Measurements from ENCODE around the gene NCLN.
A peak's percentile ranks its signal among the peaks of the same experiment; 100 is the strongest.

Gene NCLN, protein sequence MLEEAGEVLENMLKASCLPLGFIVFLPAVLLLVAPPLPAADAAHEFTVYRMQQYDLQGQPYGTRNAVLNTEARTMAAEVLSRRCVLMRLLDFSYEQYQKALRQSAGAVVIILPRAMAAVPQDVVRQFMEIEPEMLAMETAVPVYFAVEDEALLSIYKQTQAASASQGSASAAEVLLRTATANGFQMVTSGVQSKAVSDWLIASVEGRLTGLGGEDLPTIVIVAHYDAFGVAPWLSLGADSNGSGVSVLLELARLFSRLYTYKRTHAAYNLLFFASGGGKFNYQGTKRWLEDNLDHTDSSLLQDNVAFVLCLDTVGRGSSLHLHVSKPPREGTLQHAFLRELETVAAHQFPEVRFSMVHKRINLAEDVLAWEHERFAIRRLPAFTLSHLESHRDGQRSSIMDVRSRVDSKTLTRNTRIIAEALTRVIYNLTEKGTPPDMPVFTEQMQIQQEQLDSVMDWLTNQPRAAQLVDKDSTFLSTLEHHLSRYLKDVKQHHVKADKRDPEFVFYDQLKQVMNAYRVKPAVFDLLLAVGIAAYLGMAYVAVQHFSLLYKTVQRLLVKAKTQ

DNA sequence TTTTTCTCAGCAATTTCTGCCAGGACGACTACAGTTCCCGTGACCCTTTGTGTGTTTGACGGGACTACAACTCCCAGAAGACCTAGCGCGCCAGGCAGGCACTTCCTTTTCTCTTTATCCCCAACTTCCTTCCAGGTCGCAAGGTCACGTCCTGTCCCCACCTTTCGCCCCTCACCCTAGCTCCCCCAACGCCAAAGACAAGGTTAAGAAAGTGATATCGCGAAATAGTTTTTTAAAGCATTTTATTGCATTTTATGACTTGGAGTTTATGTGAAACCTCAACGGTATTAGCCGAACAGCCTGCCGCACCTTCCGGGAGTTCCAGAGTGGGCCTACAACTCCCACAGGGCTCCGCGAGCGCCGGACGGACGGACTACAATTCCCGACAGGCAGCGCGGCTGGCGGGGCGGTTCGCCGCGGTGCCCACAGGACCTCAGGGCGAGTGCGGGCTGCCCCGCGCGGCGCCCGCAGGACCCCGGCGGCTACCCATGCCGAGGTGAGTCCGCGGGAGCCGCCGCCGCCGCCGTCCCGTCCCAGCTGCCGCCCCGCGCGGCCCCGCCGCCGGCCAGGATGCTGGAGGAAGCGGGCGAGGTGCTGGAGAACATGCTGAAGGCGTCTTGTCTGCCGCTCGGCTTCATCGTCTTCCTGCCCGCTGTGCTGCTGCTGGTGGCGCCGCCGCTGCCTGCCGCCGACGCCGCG, at the start of gene NCLN:
Gene NCLN, plus strand, starts transcription at position 470 of the 699 bp plus-strand sequence. Its CDS starts 101 bp downstream, at position 571.
- H3K4me1 ChIP-seq (ENCODE audit: control insufficient read depth in 5 of 5, insufficient read depth in 5 of 5, low read length in 5 of 5), result peaks cover 9 to 40% (median 31%) of the 10 kb centered on the region in 5 donors
- peak within 1 kb of the TSS; percentile 93 for H3K27ac ChIP-seq (ENCODE audit: low read depth, low read length)

DNA sequence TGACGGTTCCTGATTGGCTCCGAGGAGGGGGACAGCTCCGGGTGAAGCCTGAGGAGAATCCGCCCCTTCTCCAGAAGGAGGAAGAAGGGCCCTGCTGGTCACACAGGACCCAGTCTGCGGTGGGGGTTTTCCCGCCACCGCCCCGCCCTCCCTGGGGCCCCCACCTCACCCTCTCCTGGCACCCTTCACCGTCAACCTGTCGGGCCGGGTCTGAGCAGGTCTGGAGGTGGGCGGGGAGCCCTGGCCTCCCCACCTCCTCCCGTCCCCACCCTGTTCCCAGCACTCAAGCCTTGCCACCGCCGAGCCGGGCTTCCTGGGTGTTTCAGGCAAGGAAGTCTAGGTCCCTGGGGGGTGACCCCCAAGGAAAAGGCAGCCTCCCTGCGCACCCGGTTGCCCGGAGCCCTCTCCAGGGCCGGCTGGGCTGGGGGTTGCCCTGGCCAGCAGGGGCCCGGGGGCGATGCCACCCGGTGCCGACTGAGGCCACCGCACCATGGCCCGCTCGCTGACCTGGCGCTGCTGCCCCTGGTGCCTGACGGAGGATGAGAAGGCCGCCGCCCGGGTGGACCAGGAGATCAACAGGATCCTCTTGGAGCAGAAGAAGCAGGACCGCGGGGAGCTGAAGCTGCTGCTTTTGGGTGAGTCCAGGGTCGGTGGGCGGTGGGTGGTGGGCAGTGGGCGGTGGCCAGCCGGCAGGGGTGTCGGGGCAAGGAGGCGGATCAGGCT, 49.6 kb upstream of the NCLN start, which contains the start of gene GNA15:
Gene GNA15, plus strand, starts transcription at position 73 of the 723 bp plus-strand sequence. Its CDS starts 418 bp downstream, at position 491.
- Histone ChIP-seq H3K4me1 (ENCODE audit: control insufficient read depth in 5 of 5, insufficient read depth in 5 of 5, low read length in 5 of 5) (peaks cover 0 to 27% (median 10%) of the 10 kb centered on the region in 5 donors), H3K4me3 (ENCODE audit: low read depth in 1 of 5, low read length in 5 of 5) (peak within 1 kb of the TSS in 4 of 5 donors; percentile 47 to 70 (median 51)), H3K27ac (ENCODE audit: low read depth, low read length) (peak within 1 kb of the TSS; percentile 54), H3K9me3 (ENCODE audit: control insufficient read depth in 5 of 5, low read length in 5 of 5) (no peaks in the 10 kb centered on the region), H3K9ac (ENCODE audit: low read length in 5 of 5) (peak within 1 kb of the TSS in 3 of 5 donors; percentile 60 to 76 (median 68)), H3K36me3 (ENCODE audit: control insufficient read depth in 5 of 5, insufficient read depth in 5 of 5, low read length in 5 of 5) (no peaks in the 10 kb centered on the region), H3K27me3 (ENCODE audit: control insufficient read depth in 5 of 5, insufficient read depth in 4 of 5, low read length in 5 of 5) (peaks cover 0 to 7% (median 0%) of the 10 kb centered on the region in 5 donors)

More for the DNA sequence above, at the start of gene NCLN:
- no peaks in the 10 kb centered on the region for H3K27me3 ChIP-seq (ENCODE audit: control insufficient read depth in 5 of 5, insufficient read depth in 4 of 5, low read length in 5 of 5)
- peaks cover 0 to 6% (median 0%) of the 10 kb centered on the region in 5 donors for H3K36me3 ChIP-seq (ENCODE audit: control insufficient read depth in 5 of 5, insufficient read depth in 5 of 5, low read length in 5 of 5)
- H3K4me3 ChIP-seq (ENCODE audit: low read depth in 1 of 5, low read length in 5 of 5), result peak within 1 kb of the TSS; percentile 87 to 94 (median 89)
- peak within 1 kb of the TSS in 4 of 5 donors; percentile 85 to 90 (median 88) for H3K9ac ChIP-seq (ENCODE audit: low read length in 5 of 5)
- no peaks in the 10 kb centered on the region for H3K9me3 ChIP-seq (ENCODE audit: control insufficient read depth in 5 of 5, low read length in 5 of 5)

DNA sequence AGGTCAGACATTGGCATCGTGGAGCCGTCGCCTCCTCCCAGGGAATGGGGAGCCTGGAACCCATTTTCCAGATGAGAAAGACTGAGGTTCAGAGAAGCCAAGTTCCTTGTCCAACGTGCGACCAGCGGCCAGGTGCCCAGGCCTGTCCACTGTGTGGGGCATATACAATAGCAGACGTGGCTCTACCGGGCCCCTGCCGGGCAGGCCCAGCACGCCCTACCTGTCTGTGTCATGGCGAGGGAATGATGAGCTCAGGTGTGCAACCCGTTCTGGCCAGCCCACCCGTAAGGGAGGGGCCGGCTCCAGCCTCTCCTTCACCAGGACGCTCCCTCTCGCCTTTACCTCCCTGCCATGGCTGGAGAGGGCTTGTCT, 49.1 kb upstream of the NCLN start:
- peak overlapping the region; percentile 54 for H3K27ac ChIP-seq (ENCODE audit: low read depth, low read length)
- H3K9ac ChIP-seq (ENCODE audit: low read length in 5 of 5), result peak overlapping the region in 3 of 5 donors; percentile 53 to 76 (median 68)
- H3K4me1 ChIP-seq (ENCODE audit: control insufficient read depth in 5 of 5, insufficient read depth in 5 of 5, low read length in 5 of 5), result peaks cover 2 to 31% (median 10%) of the 10 kb centered on the region in 5 donors
- no peaks in the 10 kb centered on the region for H3K9me3 ChIP-seq (ENCODE audit: control insufficient read depth in 5 of 5, low read length in 5 of 5)
- H3K36me3 ChIP-seq (ENCODE audit: control insufficient read depth in 5 of 5, insufficient read depth in 5 of 5, low read length in 5 of 5), result no peaks in the 10 kb centered on the region
- H3K4me3 ChIP-seq (ENCODE audit: low read depth in 1 of 5, low read length in 5 of 5), result peak overlapping the region; percentile 11 to 70 (median 48)
- H3K27me3 ChIP-seq (ENCODE audit: control insufficient read depth in 5 of 5, insufficient read depth in 4 of 5, low read length in 5 of 5), result peaks cover 0 to 7% (median 0%) of the 10 kb centered on the region in 5 donors

DNA sequence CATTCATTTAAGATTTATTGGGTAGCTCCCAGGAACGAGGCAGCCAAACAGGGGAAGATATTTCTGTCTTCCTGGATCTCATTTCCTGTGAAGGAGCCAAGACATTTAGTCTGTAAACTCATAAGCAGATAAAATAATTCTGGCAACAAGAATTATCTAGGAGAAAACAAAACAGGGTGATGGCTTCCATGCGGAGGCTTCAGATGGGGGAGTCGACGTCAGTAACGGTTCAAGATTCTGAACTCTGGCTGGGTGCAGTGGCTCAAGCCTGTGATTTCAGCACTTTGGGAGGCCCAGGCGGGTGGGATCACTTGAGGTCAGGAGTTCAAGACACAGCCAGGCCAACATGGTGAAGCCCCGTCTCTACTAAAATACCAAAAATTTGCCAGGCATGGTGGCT, 48.6 kb upstream of the NCLN start:
- no peaks in the 10 kb centered on the region for H3K36me3 ChIP-seq (ENCODE audit: control insufficient read depth in 5 of 5, insufficient read depth in 5 of 5, low read length in 5 of 5)
- H3K4me3 ChIP-seq (ENCODE audit: low read depth in 1 of 5, low read length in 5 of 5), result peak overlapping the region; percentile 11 to 70 (median 48)
- peak overlapping the region in 3 of 5 donors; percentile 53 to 76 (median 68) for H3K9ac ChIP-seq (ENCODE audit: low read length in 5 of 5)
- no peaks in the 10 kb centered on the region for H3K9me3 ChIP-seq (ENCODE audit: control insufficient read depth in 5 of 5, low read length in 5 of 5)
- H3K27ac ChIP-seq (ENCODE audit: low read depth, low read length), result peak overlapping the region; percentile 54
- peaks cover 0 to 7% (median 0%) of the 10 kb centered on the region in 5 donors for H3K27me3 ChIP-seq (ENCODE audit: control insufficient read depth in 5 of 5, insufficient read depth in 4 of 5, low read length in 5 of 5)
- H3K4me1 ChIP-seq (ENCODE audit: control insufficient read depth in 5 of 5, insufficient read depth in 5 of 5, low read length in 5 of 5), result peaks cover 2 to 35% (median 13%) of the 10 kb centered on the region in 5 donors

DNA sequence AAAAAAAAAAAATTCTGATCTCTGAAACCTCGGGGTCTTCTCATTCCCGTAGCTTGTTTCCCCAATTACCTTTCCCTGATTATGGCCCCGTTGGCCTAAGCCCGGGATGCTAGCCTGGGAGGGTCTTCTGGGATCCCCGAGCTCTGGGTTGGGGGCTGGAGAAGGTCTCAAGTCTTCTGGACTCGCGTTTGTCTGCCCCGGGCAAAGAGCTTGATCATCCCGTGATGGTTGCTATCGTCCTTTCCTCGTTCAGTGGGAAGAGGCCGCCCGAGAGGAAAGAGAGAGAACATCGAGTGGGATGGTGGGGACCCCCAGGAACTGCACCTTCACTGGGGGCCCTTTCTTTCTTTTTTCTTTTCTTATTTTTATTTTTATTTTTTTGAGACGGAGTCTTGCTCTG, 47.5 kb upstream of the NCLN start:
- Histone ChIP-seq H3K9ac (ENCODE audit: low read length in 5 of 5) (no peak overlapping the region), H3K4me3 (ENCODE audit: low read depth in 1 of 5, low read length in 5 of 5) (peak overlapping the region in 1 of 5 donors; percentile 16), H3K27me3 (ENCODE audit: control insufficient read depth in 5 of 5, insufficient read depth in 4 of 5, low read length in 5 of 5) (peaks cover 0 to 7% (median 0%) of the 10 kb centered on the region in 5 donors), H3K36me3 (ENCODE audit: control insufficient read depth in 5 of 5, insufficient read depth in 5 of 5, low read length in 5 of 5) (no peaks in the 10 kb centered on the region), H3K27ac (ENCODE audit: low read depth, low read length) (no peak overlapping the region), H3K4me1 (ENCODE audit: control insufficient read depth in 5 of 5, insufficient read depth in 5 of 5, low read length in 5 of 5) (peaks cover 2 to 37% (median 16%) of the 10 kb centered on the region in 5 donors), H3K9me3 (ENCODE audit: control insufficient read depth in 5 of 5, low read length in 5 of 5) (no peaks in the 10 kb centered on the region)

DNA sequence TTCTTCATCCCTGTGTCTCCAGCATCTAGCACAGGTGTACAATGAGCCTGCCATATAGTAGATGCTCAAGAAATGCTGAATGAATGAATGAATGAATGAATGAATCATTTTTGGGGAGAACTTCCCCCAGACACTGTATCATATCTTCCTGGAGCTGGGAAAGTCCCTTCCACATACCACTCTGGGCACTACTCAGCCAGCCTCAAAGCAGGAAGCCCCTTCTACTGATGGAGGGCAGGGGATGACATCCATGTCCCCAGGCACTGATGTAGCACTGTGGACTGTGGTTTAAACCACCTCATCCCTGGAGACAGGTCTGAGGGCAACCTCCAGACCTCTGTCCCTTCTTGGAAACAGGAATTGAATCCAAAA, 45.1 kb upstream of the NCLN start:
- no peaks in the 10 kb centered on the region for H3K9me3 ChIP-seq (ENCODE audit: control insufficient read depth in 5 of 5, low read length in 5 of 5)
- H3K27ac ChIP-seq (ENCODE audit: low read depth, low read length), result no peak overlapping the region
- peaks cover 0 to 4% (median 0%) of the 10 kb centered on the region in 5 donors for H3K27me3 ChIP-seq (ENCODE audit: control insufficient read depth in 5 of 5, insufficient read depth in 4 of 5, low read length in 5 of 5)
- H3K4me1 ChIP-seq (ENCODE audit: control insufficient read depth in 5 of 5, insufficient read depth in 5 of 5, low read length in 5 of 5), result peaks cover 2 to 34% (median 16%) of the 10 kb centered on the region in 5 donors
- no peaks in the 10 kb centered on the region for H3K36me3 ChIP-seq (ENCODE audit: control insufficient read depth in 5 of 5, insufficient read depth in 5 of 5, low read length in 5 of 5)
- H3K4me3 ChIP-seq (ENCODE audit: low read depth in 1 of 5, low read length in 5 of 5), result no peak overlapping the region
- no peak overlapping the region for H3K9ac ChIP-seq (ENCODE audit: low read length in 5 of 5)

DNA sequence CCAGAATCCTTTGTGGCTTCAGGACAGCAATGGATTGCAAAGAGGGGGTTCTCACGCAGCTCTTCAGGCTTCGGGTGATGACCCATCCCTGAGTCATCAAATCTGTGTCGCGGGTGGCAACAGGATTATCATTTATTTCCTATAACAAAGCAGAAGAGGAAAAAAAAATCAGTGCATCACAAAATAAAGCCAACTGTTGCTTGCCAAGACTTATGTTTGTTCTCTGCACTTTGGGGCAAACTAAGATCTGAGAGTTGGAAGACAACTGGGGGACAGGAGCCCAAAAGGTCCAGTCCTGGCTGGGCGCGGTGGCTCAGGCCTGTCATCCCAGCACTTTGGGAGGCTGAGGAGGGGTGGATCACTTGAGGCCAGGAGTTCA, 43.4 kb upstream of the NCLN start:
- peaks cover 2 to 33% (median 11%) of the 10 kb centered on the region in 5 donors for H3K4me1 ChIP-seq (ENCODE audit: control insufficient read depth in 5 of 5, insufficient read depth in 5 of 5, low read length in 5 of 5)
- no peaks in the 10 kb centered on the region for H3K9me3 ChIP-seq (ENCODE audit: control insufficient read depth in 5 of 5, low read length in 5 of 5)
- peak overlapping the region in 4 of 5 donors; percentile 17 to 44 (median 36) for H3K4me3 ChIP-seq (ENCODE audit: low read depth in 1 of 5, low read length in 5 of 5)
- peak overlapping the region; percentile 67 for H3K27ac ChIP-seq (ENCODE audit: low read depth, low read length)
- peak overlapping the region in 2 of 5 donors; percentile 15 to 41 for H3K9ac ChIP-seq (ENCODE audit: low read length in 5 of 5)
- no peaks in the 10 kb centered on the region for H3K36me3 ChIP-seq (ENCODE audit: control insufficient read depth in 5 of 5, insufficient read depth in 5 of 5, low read length in 5 of 5)
- peaks cover 0 to 4% (median 0%) of the 10 kb centered on the region in 5 donors for H3K27me3 ChIP-seq (ENCODE audit: control insufficient read depth in 5 of 5, insufficient read depth in 4 of 5, low read length in 5 of 5)

DNA sequence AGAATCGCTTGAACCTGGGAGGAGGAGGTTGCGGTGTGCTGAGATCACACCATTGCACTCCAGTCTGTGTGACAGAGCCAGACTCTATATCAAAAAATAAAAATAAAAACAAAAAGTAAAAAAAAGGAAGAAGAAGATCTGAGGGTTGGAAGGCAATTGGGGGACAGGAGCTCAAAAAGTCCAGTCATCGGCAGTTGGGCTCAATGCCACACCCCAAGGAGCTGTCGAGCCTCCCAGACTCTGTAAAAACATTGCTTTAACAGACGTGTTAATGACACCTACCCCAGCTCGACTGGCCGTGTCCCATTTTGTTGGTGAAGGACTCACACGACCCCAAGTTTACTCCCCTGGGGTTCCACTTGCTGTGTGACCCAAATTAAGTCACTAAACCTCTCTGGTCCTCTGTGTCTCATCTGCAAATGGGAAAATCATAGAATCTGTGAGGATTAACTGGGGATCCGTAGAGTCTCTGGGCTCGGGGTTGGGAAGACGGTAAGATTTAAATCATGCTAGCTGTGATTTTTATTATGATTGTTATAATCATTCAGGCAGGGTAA, 42.9 kb upstream of the NCLN start:
- no peaks in the 10 kb centered on the region for H3K9me3 ChIP-seq (ENCODE audit: control insufficient read depth in 5 of 5, low read length in 5 of 5)
- peak overlapping the region; percentile 67 for H3K27ac ChIP-seq (ENCODE audit: low read depth, low read length)
- peaks cover 0 to 4% (median 0%) of the 10 kb centered on the region in 5 donors for H3K27me3 ChIP-seq (ENCODE audit: control insufficient read depth in 5 of 5, insufficient read depth in 4 of 5, low read length in 5 of 5)
- H3K9ac ChIP-seq (ENCODE audit: low read length in 5 of 5), result no peak overlapping the region
- H3K4me1 ChIP-seq (ENCODE audit: control insufficient read depth in 5 of 5, insufficient read depth in 5 of 5, low read length in 5 of 5), result peaks cover 2 to 30% (median 9%) of the 10 kb centered on the region in 5 donors
- no peaks in the 10 kb centered on the region for H3K36me3 ChIP-seq (ENCODE audit: control insufficient read depth in 5 of 5, insufficient read depth in 5 of 5, low read length in 5 of 5)
- no peak overlapping the region for H3K4me3 ChIP-seq (ENCODE audit: low read depth in 1 of 5, low read length in 5 of 5)

Data from subcutaneous abdominal adipose tissue (tissue), 5 donors.